CD4-positive, alpha-beta T cell treated with Interleukin-12 subunit alpha and Interleukin-12 subunit beta, for 1 hour (primary cell): ENCODE measurements around the gene SDC1.
"Not testable (repeated sequence)": the region's sequence is repeated elsewhere in the genome, so short reads cannot be mapped to it uniquely, and the experiment has no call there.

Source experiments
- DNase-seq: peaks from one replicate; pipeline ENCODE4 v3.0.0-alpha.2; 2020

The SDC1 gene

GRCh38 chr2:20224716-20225293 lies at the start of gene SDC1:
Gene SDC1 (minus strand): TSS chr2:20225130. CDS start chr2:20224867, 263 bp downstream.
- DNase-seq, result no peak

DNA sequence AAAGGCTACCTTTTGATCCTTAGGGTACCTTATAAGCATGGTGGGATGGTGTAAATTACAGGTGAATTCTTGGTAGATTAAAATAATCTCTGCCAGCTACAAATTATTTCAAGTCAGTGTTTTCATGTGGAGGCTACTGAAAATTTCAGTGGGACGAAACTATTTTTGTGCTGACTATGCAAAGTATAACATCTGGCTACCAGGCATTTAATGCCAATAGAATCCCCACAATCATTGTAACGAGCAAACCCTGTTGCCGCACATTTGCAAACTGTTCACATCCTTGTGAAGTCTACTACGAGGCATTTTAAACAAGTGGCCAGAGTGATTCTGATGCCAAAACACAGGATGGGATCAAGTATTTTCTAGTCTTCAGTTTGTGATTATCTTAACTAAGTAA lies 48.1 kb upstream of the SDC1 start:
- DNase-seq, result no peak

DNA sequence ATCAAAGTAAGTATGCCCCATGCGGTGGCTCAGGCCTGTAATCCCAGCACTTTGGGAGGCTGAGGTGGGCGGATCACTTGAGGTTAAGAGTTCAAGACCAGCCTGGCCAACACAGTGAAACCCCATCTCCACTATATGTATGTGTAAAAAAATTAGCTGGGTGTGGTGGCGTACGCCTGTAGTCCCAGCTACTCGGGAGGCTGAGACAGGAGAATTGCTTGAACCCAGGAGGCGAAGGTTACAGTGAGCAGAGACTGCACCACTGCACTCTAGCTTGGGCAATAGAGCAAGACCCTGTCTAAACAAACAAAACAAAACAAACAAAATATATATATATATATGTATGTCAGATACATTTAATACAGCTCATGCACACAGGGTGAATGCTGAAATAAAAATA lies 43.4 kb upstream of the SDC1 start:
- not testable (repeated sequence) for DNase-seq

DNA sequence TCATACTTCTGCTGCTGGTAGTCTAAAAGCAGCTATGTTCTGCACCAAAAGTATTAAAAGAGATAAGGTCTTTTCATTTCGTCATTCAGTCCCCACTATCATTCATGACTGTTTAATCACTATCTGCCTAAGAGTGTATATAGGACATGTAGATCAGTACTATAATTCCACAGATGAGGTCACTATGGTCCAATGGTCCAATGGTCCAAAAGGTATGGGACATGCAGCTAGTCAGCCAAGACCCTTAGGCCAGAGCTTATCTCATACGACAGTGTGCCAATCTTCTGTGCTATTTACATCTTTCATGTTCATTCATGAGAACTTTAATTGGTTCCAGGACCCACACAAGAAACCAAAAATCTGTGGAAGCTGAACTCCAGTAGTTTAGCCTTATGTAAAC lies 42.6 kb upstream of the SDC1 start:
- DNase-seq, result no peak

- DNase-seq, result no peak
Observed at GRCh38 chr2:20264629-20265028, 39.7 kb upstream of the SDC1 start.

DNA sequence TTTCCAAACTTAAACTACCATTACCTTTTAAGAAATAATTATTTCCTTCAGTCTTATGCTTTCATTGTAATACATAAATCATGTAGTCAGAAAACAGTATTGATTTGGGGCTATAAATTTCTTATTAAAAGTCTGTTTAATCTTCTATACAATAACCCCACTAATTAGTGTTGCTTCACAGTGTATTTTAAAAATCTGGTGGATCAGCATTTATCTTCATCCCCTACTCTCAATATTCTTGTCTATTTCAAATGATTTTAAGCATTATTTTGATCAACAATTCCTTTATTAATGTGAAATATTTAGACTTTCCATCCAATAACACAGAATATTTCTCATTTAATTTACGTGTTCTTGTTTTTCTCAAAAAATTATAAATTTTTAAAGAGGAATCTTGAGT lies 32.5 kb upstream of the SDC1 start:
- DNase-seq, result no peak

GRCh38 chr2:20254731-20255130 lies 29.8 kb upstream of the SDC1 start:
- no peak for DNase-seq

GRCh38 chr2:20250436-20250835 lies 25.5 kb upstream of the SDC1 start:
- no peak for DNase-seq

DNA sequence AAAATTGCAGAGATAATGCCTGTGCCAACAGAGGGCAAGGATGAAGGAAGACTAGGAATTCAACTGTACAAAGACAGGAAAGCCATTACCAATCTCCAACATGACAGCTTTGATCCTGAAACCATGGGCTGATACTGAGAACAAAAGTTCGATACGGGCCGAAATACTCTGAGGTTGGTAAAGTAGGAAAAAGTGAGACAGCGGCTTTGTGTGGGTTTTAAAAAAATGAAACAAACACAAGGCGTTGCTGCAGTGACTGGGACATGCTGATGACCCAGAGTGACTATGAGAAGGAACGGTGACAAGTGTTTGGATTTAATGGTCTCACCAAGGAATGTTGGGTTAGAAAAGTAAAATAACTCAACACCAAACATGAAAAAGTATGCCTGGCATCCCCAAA lies 24.2 kb upstream of the SDC1 start:
- DNase-seq, result no peak

DNA sequence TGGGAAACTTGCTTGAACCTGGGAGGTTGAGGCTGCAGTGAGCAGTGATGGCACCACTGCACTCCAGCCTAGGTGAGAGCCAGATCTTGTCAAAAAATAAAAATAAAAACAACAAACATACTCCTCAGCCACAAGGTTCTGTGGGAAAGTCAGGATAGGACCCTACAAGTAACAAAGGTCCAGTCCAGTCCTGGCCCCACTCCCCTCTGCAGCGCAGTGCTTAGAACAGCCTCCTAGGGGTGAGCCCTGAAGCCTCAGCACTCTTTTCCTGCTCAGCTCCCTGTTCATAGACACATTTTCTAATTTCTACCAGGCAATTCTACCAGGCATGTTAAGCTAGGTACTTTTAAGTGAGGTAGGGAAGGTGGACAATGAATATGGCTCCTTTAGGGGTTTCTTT lies 22.2 kb upstream of the SDC1 start:
- no peak for DNase-seq

GRCh38 chr2:20243637-20244036 lies 18.7 kb upstream of the SDC1 start:
- DNase-seq, result not testable (repeated sequence)

DNA sequence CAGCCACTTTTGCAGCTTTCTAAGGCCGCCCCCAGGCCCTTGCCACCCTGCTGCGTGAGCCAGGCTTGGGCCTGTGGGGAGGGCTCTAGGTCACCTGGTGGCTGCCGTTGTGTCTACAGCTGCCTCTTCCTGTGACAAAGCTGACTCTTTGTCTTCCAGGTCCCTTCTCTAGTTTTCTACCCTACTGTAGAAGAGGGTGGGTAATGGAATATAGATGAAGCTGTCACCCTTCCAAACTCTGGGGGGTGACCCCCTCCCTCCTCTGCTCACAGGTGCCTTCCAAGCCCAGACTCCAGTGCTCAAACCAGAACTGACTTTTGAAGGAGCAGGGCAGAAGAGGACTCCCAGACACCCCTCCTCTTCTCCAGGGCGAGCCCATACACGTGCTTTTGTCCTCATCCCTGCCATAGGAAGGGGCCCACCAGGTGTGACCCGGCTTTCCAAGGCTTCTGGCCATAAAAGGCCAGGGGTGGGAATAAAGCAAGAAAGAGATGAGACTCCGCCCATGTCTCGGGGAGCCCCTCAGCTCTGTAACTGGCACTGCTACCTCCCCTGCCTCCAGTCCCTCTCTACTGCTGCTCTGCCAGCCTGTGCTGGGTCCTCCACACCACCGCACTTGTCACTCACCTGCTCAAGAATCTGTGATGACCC lies 17.9 kb upstream of the SDC1 start:
- DNase-seq, result no peak

DNA sequence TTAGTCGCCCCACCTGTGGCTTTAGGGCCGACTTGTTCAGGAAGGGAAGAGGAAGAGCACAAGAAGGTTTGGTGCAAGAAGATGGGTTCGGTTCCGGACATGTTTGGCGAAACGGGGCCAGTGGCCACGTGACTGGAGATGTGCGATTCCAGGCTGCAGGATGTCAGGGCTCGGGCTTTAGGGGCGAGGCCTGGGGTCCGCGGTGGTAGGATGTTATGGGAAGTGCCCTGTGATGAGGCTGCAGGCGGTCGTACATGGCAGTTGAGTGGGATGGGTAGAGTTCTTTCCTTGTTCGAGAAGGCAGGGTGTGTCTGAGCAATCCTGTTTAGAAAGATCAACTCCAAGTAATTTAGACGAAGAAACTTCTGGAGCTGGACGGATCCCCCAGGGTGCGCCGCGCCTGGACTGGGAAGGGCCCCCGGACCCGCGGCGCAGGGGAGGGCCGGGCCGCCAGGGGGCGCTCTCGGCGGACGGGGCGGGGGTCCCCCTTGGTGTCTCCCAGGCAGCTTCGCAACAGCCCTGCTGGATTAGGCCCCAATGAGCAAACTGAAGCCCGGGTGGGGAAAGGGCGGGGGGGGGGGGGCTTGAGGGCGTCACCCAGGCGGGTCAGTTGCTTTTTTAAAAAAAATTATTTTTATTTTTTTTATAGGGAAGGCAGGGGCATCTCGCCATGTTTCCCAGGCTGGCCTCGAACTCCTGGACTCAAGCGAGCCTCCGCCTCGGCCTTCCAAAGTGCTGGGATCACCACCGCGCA lies 17.2 kb upstream of the SDC1 start:
- peak; percentile 10 for DNase-seq

DNA sequence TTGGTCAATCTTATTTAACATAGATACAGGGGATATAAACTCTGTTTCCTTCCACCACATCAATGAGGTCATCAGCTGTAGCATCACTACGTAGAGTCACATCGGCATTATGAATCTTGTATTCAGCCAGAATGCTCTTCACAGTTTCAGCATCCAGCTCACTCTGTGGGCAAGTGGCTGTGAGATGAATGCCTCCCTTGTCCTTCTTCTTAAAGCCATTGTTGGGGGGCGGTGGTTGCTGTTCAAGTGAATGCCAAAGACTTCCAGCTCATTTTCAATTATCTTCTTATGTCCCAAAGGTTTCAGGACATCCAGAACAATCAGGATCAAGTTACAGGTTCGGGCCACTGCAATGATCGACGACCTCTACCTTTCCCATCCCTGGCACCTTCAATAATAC lies 15.4 kb upstream of the SDC1 start:
- DNase-seq, result not testable (repeated sequence)

DNA sequence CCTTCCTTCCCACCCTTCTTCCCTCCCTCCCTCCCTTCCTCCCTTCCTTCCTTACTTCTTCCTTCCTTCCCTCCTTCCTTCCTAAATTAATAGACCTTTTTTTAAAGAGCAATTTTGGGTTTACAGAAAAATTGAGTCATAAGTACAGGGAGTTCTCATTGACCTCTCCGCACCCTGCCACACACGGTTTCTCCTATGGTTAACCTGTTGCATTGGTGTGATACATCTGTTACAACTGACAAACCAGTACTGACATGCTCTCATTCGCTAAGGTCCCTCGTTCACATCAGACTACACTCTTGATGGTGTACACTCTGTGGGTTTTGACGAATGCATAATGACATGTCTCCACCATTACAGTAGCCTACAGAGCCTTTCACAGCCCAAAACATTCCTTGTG lies 11.6 kb upstream of the SDC1 start:
- no peak for DNase-seq

DNA sequence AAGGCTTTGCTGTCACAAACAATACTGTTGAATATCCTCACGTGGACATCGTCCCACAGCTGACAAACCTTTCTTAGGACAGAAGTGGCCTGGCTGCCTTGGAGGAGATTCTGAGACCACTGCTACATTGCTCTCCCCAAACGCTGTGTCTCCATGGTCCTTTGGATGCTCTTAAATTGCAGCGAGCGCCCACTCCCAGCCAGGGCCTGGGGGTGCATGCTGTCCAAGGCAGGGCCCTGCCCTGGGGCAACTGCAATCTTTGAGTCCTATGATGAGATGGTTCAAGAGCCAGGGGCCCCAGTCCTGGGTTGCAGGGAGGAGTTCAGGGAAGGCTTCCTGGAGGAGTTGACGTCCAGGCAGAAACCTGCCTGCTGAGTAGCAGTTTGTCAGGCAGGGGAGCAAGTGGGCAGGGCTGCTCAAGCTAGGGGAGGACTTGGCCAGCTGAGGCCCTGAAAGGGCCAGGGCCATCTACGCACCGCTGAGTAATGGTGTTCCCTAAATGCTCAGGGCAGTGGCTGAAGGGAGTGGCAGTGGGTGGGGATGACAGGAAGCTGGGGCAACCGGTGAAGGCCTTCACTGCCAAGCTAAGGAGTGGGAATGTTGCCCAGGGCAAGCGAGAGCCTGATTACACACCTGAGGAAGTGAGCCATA lies 10.8 kb upstream of the SDC1 start:
- no peak for DNase-seq

GRCh38 chr2:20234597-20234996 lies 9.7 kb upstream of the SDC1 start:
- DNase-seq, result not testable (repeated sequence)

GRCh38 chr2:20232837-20233207 lies 7.9 kb upstream of the SDC1 start:
- DNase-seq, result no peak

DNA sequence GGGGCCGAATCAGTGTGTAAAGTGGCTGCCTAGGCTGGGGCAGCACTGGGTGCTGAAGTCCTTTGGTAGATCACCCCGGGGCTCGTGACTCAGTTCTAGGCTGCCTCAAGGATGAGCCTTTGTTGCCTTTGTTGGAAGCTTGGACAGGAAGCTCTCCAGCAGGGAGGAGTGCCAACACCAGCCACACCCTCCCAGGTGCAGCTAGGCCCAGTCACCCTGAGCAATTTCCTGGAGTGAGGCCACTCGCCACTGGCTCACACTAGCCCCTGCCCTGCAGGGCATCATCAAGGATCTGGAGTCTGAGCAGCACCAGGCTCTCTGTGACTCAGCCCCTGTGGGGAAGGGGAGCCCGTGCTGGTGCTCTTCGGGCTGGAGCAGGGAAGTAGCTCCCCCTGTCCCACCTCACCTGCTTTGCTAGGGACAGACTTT lies 6.7 kb upstream of the SDC1 start:
- no peak for DNase-seq

DNA sequence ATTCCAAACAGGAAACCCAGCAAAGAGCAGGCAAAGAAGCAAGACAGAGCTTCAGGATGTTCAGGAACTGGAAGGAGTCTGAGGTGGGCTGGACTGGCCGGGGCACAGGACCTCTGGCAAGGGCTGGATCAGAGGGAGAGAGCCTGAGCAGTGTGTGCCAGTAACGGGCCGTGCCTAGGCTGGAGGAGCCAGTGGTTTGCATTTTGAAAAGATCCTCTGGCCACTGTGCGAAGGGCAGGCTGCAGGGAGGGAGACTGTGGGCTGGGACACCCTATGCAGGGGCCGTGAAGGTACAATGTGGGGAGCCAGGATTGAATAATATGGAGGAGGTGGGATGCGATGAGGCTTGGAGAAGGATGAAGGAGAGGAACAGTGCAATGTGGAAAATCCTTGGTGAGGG lies 6.2 kb upstream of the SDC1 start:
- DNase-seq, result no peak

- DNase-seq, result no peak
Observed at GRCh38 chr2:20230114-20230425, 5.1 kb upstream of the SDC1 start.

GRCh38 chr2:20229322-20230113 lies 4.6 kb upstream of the SDC1 start:
- DNase-seq, result no peak

- no peak for DNase-seq
Observed at GRCh38 chr2:20227894-20228505, 3.1 kb upstream of the SDC1 start.
